K562 (cell line): Measurements from ENCODE around the gene RAB6B. TPM values are rescaled to one million over a fixed set of nuclear protein-coding genes. Genes with fewer than 3 reads are reported as not detected.

Source experiments
- ARHGAP35 ChIP-seq: fragments of 450-650 bp; IDR thresholded peaks from 2 replicates; pipeline ENCODE4 v1.6.1; 2018; ENCODE audit not compliant: partially characterized antibody
- DACH1 ChIP-seq: fragments of 450-650 bp; IDR thresholded peaks from 2 replicates; pipeline ENCODE4 v1.6.1; 2018; ENCODE audit not compliant: partially characterized antibody
- ESRRA ChIP-seq: fragments of 450-650 bp; IDR thresholded peaks from 2 replicates; pipeline ENCODE4 v1.6.1; 2014; ENCODE audit warnings: low read depth, mild to moderate bottlenecking, moderate library complexity, borderline replicate concordance
- ETV6 ChIP-seq, 3 experiments: fragments of 150-350 bp in 1 of 3; sonication (generic) in 1 of 3; formaldehyde crosslinking in 1 of 3; IDR thresholded peaks; 2 replicates each; pipeline versions ENCODE4 v1.6.1 to v1.8.0; 2014 to 2022; ENCODE audit warnings: borderline replicate concordance in 2 of 3, low read depth in 2 of 3, antibody characterized with exemption in 1 of 3, low read length in 1 of 3, mild to moderate bottlenecking in 1 of 3, missing genetic modification reagents in 1 of 3
- KDM2B ChIP-seq: fragments of 250-450 bp; sonication (Bioruptor Pico); IDR thresholded peaks from 2 replicates; pipeline ENCODE4 v1.8.0; 2021; ENCODE audit warnings: mild to moderate bottlenecking, moderate library complexity
- KLF10 ChIP-seq: fragments of 250-450 bp; sonication (Bioruptor Pico); IDR thresholded peaks from 2 replicates; pipeline ENCODE4 v1.6.1; 2021; ENCODE audit warnings: matching md5 sums
- SRSF1 ChIP-seq: fragments of 200-400 bp; formaldehyde crosslinking; IDR thresholded peaks from 2 replicates; pipeline ENCODE4 v1.6.1; 2017; ENCODE audit warnings: mild to moderate bottlenecking, low read depth, low read length, moderate library complexity
- TAF15 ChIP-seq: fragments of 200-400 bp; formaldehyde crosslinking; IDR thresholded peaks from 2 replicates; pipeline ENCODE4 v1.6.1; 2017; ENCODE audit warnings: mild to moderate bottlenecking, low read depth, low read length, moderate library complexity
- polyA plus RNA-seq, 8 experiments: library from polyadenylated mRNA; depleted of rRNA in 4 of 8; stranded (reverse) in 5 of 8; unstranded in 3 of 8; fragments of >200 nt; fragmentation: Nextera tagmentation in 2 of 8; fragmentation: Illumina TruSeq in 1 of 8; extraction: Ambion mirVana in 2 of 8; extraction: Trizol in 1 of 8; gene quantifications; 2 replicates each; pipeline versions ENCODE4 v1.2.1 to v1.2.3, GENCODE V29; 2011 to 2014; ENCODE audit warnings: inconsistent platforms in 1 of 8, missing spikeins in 1 of 8
- total RNA-seq, 7 experiments: library from RNA; depleted of rRNA in 6 of 7; stranded (reverse); fragments of >200 nt in 6 of 7; fragmentation: Illumina TruSeq in 2 of 7; extraction: Trizol in 2 of 7; gene quantifications; 2 replicates each; pipeline versions ENCODE4 v1.2.1 to v1.2.3, GENCODE V29; 2011 to 2021; ENCODE audit warnings: low replicate concordance in 1 of 7
- TF ChIP-seq, protein P1 (sequence below): fragments of 250-450 bp; sonication (Bioruptor Pico); IDR thresholded peaks from 2 replicates; pipeline ENCODE4 v1.5.0; 2020; ENCODE audit warnings: mild to moderate bottlenecking, borderline replicate concordance
- TF ChIP-seq, protein P2 (sequence below), 2 experiments: fragments of 450-650 bp in 1 of 2; sonication (generic) in 1 of 2; formaldehyde crosslinking in 1 of 2; IDR thresholded peaks; 2 replicates each; pipeline versions ENCODE4 v1.7.1 to v1.9.0; 2016 to 2022; ENCODE audit warnings: inconsistent platforms in 1 of 2, mild to moderate bottlenecking in 1 of 2, missing genetic modification reagents in 1 of 2
- TF ChIP-seq, protein P3 (sequence below): fragments of 450-650 bp; IDR thresholded peaks from 2 replicates; pipeline ENCODE4 v1.6.1; 2016

The RAB6B gene
- total and polyA plus RNA-seq, 9 of the 15 experiments (the other 6 are each of a cell fraction or from before 2014, with no cell fraction given): 0.60 to 18.1 (median 1.5) TPM

DNA sequence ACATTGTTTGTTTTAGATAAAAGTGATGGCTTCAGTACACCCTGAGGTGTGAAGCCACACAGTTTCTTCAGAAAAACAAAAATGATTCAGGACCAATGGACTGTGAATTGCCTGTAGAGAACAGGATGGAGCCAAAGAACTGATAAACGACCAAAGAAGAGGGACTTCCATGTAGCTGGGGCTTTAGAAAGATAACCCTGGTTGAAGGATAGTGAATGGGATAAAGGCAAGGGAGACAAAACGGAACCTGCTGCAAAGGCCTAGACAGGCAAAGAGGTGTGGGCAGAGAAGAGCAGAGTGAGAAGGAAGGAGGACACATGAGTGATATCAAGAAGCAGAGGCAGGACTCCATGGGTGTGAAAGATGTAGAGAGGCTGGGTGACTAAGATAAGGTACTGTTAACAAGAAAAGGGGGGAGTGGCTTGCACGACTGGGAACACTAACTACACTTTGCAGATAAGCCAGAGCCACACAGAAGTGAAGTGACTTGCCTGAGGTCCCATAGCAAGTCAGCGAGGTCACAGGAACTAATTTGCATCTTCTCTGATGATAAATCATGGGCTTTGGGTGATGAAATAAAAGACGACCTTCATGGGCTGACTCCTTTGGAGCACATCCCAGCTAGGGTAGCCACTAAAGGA is 44.3 kb downstream of the RAB6B start (continued):
- no peak for TF ChIP-seq ETV6 (IDR thresholded peaks at IDR 0.05; ENCODE audit: borderline replicate concordance in 1 of 2, low read depth in 2 of 2, low read length in 1 of 2)
- TF ChIP-seq ETV6 (CRISPR knock-in tag; IDR thresholded peaks at IDR 0.05; ENCODE audit: borderline replicate concordance): no peak
- TF ChIP-seq, protein P1, sequence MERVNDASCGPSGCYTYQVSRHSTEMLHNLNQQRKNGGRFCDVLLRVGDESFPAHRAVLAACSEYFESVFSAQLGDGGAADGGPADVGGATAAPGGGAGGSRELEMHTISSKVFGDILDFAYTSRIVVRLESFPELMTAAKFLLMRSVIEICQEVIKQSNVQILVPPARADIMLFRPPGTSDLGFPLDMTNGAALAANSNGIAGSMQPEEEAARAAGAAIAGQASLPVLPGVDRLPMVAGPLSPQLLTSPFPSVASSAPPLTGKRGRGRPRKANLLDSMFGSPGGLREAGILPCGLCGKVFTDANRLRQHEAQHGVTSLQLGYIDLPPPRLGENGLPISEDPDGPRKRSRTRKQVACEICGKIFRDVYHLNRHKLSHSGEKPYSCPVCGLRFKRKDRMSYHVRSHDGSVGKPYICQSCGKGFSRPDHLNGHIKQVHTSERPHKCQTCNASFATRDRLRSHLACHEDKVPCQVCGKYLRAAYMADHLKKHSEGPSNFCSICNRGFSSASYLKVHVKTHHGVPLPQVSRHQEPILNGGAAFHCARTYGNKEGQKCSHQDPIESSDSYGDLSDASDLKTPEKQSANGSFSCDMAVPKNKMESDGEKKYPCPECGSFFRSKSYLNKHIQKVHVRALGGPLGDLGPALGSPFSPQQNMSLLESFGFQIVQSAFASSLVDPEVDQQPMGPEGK: no peak
- peak; percentile 81 for TF ChIP-seq ESRRA
- no peak for TF ChIP-seq SRSF1
- no peak for TF ChIP-seq KDM2B (CRISPR knock-in tag)
- no peak for TF ChIP-seq TAF15
- TF ChIP-seq ARHGAP35: no peak
- TF ChIP-seq, protein P2, sequence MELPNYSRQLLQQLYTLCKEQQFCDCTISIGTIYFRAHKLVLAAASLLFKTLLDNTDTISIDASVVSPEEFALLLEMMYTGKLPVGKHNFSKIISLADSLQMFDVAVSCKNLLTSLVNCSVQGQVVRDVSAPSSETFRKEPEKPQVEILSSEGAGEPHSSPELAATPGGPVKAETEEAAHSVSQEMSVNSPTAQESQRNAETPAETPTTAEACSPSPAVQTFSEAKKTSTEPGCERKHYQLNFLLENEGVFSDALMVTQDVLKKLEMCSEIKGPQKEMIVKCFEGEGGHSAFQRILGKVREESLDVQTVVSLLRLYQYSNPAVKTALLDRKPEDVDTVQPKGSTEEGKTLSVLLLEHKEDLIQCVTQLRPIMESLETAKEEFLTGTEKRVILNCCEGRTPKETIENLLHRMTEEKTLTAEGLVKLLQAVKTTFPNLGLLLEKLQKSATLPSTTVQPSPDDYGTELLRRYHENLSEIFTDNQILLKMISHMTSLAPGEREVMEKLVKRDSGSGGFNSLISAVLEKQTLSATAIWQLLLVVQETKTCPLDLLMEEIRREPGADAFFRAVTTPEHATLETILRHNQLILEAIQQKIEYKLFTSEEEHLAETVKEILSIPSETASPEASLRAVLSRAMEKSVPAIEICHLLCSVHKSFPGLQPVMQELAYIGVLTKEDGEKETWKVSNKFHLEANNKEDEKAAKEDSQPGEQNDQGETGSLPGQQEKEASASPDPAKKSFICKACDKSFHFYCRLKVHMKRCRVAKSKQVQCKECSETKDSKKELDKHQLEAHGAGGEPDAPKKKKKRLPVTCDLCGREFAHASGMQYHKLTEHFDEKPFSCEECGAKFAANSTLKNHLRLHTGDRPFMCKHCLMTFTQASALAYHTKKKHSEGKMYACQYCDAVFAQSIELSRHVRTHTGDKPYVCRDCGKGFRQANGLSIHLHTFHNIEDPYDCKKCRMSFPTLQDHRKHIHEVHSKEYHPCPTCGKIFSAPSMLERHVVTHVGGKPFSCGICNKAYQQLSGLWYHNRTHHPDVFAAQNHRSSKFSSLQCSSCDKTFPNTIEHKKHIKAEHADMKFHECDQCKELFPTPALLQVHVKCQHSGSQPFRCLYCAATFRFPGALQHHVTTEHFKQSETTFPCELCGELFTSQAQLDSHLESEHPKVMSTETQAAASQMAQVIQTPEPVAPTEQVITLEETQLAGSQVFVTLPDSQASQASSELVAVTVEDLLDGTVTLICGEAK (IDR thresholded peaks at IDR 0.05): peak; percentile 57
- TF ChIP-seq, protein P2 (CRISPR knock-in tag; IDR thresholded peaks at IDR 0.05): no peak
- no peak for TF ChIP-seq DACH1
- no peak for TF ChIP-seq KLF10
- TF ChIP-seq, protein P3, sequence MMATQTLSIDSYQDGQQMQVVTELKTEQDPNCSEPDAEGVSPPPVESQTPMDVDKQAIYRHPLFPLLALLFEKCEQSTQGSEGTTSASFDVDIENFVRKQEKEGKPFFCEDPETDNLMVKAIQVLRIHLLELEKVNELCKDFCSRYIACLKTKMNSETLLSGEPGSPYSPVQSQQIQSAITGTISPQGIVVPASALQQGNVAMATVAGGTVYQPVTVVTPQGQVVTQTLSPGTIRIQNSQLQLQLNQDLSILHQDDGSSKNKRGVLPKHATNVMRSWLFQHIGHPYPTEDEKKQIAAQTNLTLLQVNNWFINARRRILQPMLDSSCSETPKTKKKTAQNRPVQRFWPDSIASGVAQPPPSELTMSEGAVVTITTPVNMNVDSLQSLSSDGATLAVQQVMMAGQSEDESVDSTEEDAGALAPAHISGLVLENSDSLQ: peak; percentile 89
